HG02840 (cell line): ENCODE results near the gene NDUFB2.
"Not testable (repeated sequence)": the region's sequence is repeated elsewhere in the genome, so short reads cannot be mapped to it uniquely, and the experiment has no call there.

Experiments used
- ATAC-seq: cut with Tn5 transposase; IDR thresholded peaks from one replicate; pipeline ENCODE4 v1.9.1; 2021; ENCODE audit warnings: mild to moderate bottlenecking, moderate library complexity, moderate number of reproducible peaks; ENCODE audit not compliant: unreplicated experiment, low FRiP score

NDUFB2 gene

DNA sequence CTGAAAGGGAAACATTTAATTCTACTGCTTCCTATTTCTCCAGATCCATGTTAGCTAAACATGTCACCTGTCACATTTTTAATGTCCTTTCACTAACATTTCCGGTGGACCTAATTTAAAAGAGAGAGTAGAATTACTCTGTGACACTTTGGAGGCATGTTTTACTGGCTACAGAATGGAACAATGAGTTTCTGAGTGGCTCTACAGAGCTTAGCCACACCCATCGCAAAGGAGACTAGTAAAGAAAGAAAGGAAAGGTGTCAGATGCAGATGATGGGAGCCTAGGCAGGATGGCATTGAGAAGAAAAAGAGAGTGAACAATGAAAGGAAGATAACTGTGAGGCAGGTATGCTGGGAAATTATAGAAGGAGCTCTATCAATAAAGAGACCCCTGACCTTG, 35.9 kb downstream of the NDUFB2 start:
- no peak for ATAC-seq

DNA sequence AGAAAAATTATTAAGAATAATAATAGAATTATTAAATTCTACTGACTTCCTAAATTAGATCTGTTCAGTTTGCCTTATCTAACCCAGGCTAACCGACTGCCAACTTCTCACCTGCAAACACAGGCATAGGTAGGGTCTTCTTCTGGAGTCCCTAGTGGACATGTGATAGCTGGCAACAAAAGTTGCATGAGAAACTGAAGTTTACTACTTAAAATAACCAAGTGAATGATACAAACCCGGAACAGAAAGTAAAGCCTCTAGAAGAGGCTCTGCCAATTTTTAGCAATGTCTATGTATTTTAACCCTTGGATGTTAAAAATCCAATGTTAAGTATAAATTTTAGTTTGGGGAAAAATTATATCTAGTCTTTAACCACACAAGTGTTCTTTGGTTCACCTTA, 37.6 kb downstream of the NDUFB2 start:
- ATAC-seq, result no peak

DNA sequence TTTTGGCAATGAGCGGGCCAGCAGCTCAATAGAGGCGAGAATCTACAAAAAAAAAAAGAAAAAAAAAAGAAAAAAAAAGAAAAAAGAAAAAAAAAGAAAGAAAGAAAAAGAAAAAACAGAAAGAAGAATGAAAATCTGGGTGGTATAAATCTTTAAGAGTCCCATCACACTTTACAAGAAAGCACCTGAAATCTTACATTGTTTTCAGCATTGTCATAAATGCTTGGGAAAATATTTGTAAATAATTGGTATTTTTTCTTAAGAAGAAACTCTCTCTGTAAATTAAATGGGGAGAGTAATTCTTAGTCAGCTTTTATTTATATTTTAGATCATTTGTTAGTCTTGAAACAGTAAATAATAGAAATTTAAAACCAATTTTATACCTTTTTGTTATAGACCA, 38.2 kb downstream of the NDUFB2 start:
- no peak for ATAC-seq

GRCh38 chr7:140738280-140738679, 41.8 kb downstream of the NDUFB2 start:
- no peak for ATAC-seq

GRCh38 chr7:140743255-140743654, 46.7 kb downstream of the NDUFB2 start:
- ATAC-seq, result not testable (repeated sequence)

- ATAC-seq, result no peak
These were observed 47.5 kb downstream of the NDUFB2 start for GRCh38 chr7:140744005-140744404.

DNA sequence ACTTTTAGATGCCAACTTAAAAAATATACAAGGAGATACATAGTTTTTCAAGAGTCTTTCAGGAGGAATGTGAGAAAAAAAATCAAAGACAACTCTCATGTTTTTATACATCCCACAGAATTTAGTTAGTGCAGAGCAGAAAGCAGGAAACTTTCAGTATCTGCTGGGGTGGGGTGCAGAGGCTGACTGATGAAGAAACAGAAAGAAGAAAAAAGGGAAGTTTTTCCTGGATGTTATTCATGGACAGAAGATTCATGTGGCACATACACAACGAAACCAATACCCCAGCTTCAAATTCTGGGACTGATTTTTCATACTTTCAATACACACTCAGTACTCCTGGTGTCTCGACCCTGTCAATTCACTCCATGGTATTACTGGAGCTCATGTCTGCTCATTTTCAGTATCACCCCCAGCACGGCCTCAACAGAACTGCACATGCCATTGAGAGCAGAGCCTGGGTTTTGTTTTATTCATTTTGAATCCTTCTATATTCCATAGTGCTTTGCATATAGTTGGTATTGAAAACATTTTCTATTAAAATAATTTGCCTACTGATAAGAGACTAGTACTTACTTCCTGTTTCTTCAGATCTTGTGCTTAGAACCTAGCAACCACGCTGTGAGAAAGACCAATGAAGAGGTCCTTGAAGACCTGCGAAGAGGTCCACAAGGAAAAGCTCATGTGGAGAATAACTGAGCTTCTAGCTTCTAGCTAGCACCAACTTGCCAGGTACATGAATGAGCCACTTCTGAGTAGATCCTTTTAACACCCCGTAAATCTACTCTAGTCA, 49.0 kb downstream of the NDUFB2 start:
- ATAC-seq, result no peak

DNA sequence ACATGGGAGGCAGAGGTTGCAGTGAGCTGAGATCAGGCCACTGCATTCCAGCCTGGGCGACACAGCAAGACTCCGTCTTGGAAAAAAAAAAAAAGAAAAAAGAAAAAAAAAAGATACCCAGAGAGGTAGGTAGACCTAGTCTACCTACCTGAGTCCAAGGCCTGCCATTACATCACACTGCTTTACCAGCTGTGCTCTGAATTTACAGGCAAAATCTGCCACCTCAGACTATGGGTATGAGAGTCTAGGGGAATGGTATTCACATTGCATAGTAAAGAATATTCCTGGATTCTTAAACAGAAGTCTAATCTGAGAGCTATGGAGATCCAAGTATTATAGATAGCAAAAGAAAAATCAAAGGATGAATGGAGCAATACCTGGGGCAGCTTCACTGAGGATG, 50.2 kb downstream of the NDUFB2 start:
- no peak for ATAC-seq

- no peak for ATAC-seq
These were observed 56.0 kb downstream of the NDUFB2 start for GRCh38 chr7:140752533-140752932.

- no peak for ATAC-seq
These were observed 58.0 kb downstream of the NDUFB2 start for GRCh38 chr7:140754506-140754905.
